ENCODE measurements around the gene URGCP. TPM values are rescaled to one million over a fixed set of nuclear protein-coding genes. Genes with fewer than 3 reads are reported as not detected.

Gene URGCP
- total and polyA plus RNA-seq, 4 donors = 26.4 to 44.3 (median 35.1) TPM

GRCh38 chr7:43868181-43868580, 38.2 kb downstream of the URGCP start:
- Histone ChIP-seq H3K4me3 (ENCODE audit: low read depth, low read length) (peak overlapping the region; percentile 76), H3K36me3 (ENCODE audit: control insufficient read depth, insufficient read depth, low read length) (peaks cover 16% of the 10 kb centered on the region), H3K27me3 (ENCODE audit: control insufficient read depth, insufficient read depth, low read length) (no peaks in the 10 kb centered on the region), H3K27ac (ENCODE audit: low read depth, low read length) (no peak overlapping the region), H3K4me1 (ENCODE audit: control insufficient read depth, insufficient read depth, low read length) (peaks cover 12% of the 10 kb centered on the region), H3K9me3 (ENCODE audit: control insufficient read depth, insufficient read depth, low read length) (no peaks in the 10 kb centered on the region)
- WGBS (ENCODE audit: insufficient coverage) = 84% methylated on average over 6 of the region's 7 CpGs
- no peak for DNase-seq (ENCODE audit: low read depth in 4 of 6, low spot score in 6 of 6)

- WGBS (ENCODE audit: insufficient coverage) = 92% methylated on average over 3 of the region's 3 CpGs
- no peak for DNase-seq (ENCODE audit: low read depth in 4 of 6, low spot score in 6 of 6)
Measured at GRCh38 chr7:43865277-43865676, 41.1 kb downstream of the URGCP start.

GRCh38 chr7:43864126-43864525, 42.3 kb downstream of the URGCP start:
- peaks cover 16% of the 10 kb centered on the region for H3K36me3 ChIP-seq (ENCODE audit: control insufficient read depth, insufficient read depth, low read length)
- peaks cover 3% of the 10 kb centered on the region for H3K4me1 ChIP-seq (ENCODE audit: control insufficient read depth, insufficient read depth, low read length)
- H3K9me3 ChIP-seq (ENCODE audit: control insufficient read depth, insufficient read depth, low read length) = no peaks in the 10 kb centered on the region
- no peak for DNase-seq (ENCODE audit: low read depth in 4 of 6, low spot score in 6 of 6)
- H3K4me3 ChIP-seq (ENCODE audit: low read depth, low read length) = no peak overlapping the region
- WGBS (ENCODE audit: insufficient coverage) = 100% methylated on average over 1 of the region's 8 CpGs
- no peaks in the 10 kb centered on the region for H3K27me3 ChIP-seq (ENCODE audit: control insufficient read depth, insufficient read depth, low read length)
- H3K27ac ChIP-seq (ENCODE audit: low read depth, low read length) = no peak overlapping the region

More at GRCh38 chr7:43865277-43865676, 41.1 kb downstream of the URGCP start:
- Histone ChIP-seq H3K36me3 (ENCODE audit: control insufficient read depth, insufficient read depth, low read length) (peaks cover 16% of the 10 kb centered on the region), H3K4me1 (ENCODE audit: control insufficient read depth, insufficient read depth, low read length) (peaks cover 8% of the 10 kb centered on the region), H3K4me3 (ENCODE audit: low read depth, low read length) (no peak overlapping the region), H3K9me3 (ENCODE audit: control insufficient read depth, insufficient read depth, low read length) (no peaks in the 10 kb centered on the region), H3K27me3 (ENCODE audit: control insufficient read depth, insufficient read depth, low read length) (no peaks in the 10 kb centered on the region), H3K27ac (ENCODE audit: low read depth, low read length) (no peak overlapping the region)

GRCh38 chr7:43856996-43857395, 49.4 kb downstream of the URGCP start:
- no peaks in the 10 kb centered on the region for H3K36me3 ChIP-seq (ENCODE audit: control insufficient read depth, insufficient read depth, low read length)
- H3K27ac ChIP-seq (ENCODE audit: low read depth, low read length) = no peak overlapping the region
- no peaks in the 10 kb centered on the region for H3K9me3 ChIP-seq (ENCODE audit: control insufficient read depth, insufficient read depth, low read length)
- H3K27me3 ChIP-seq (ENCODE audit: control insufficient read depth, insufficient read depth, low read length) = no peaks in the 10 kb centered on the region
- no peak for DNase-seq (ENCODE audit: low read depth in 4 of 6, low spot score in 6 of 6)
- WGBS (ENCODE audit: insufficient coverage) = 83% methylated on average over 1 of the region's 1 CpG
- H3K4me3 ChIP-seq (ENCODE audit: low read depth, low read length) = no peak overlapping the region
- H3K4me1 ChIP-seq (ENCODE audit: control insufficient read depth, insufficient read depth, low read length) = no peaks in the 10 kb centered on the region

- Histone ChIP-seq H3K9me3 (ENCODE audit: control insufficient read depth, insufficient read depth, low read length) (no peaks in the 10 kb centered on the region), H3K27ac (ENCODE audit: low read depth, low read length) (no peak overlapping the region), H3K4me1 (ENCODE audit: control insufficient read depth, insufficient read depth, low read length) (no peaks in the 10 kb centered on the region), H3K36me3 (ENCODE audit: control insufficient read depth, insufficient read depth, low read length) (no peaks in the 10 kb centered on the region), H3K27me3 (ENCODE audit: control insufficient read depth, insufficient read depth, low read length) (no peaks in the 10 kb centered on the region), H3K4me3 (ENCODE audit: low read depth, low read length) (no peak overlapping the region)
- 95% methylated on average over 4 of the region's 4 CpGs for WGBS (ENCODE audit: insufficient coverage)
- DNase-seq (ENCODE audit: low read depth in 4 of 6, low spot score in 6 of 6) = no peak
Measured at GRCh38 chr7:43856316-43856715, 50.1 kb downstream of the URGCP start.

GRCh38 chr7:43855176-43855575, 51.2 kb downstream of the URGCP start:
- DNase-seq (ENCODE audit: low read depth in 4 of 6, low spot score in 6 of 6) = no peak
- Histone ChIP-seq H3K27me3 (ENCODE audit: control insufficient read depth, insufficient read depth, low read length) (no peaks in the 10 kb centered on the region), H3K9me3 (ENCODE audit: control insufficient read depth, insufficient read depth, low read length) (no peaks in the 10 kb centered on the region), H3K27ac (ENCODE audit: low read depth, low read length) (no peak overlapping the region), H3K36me3 (ENCODE audit: control insufficient read depth, insufficient read depth, low read length) (no peaks in the 10 kb centered on the region), H3K4me3 (ENCODE audit: low read depth, low read length) (no peak overlapping the region), H3K4me1 (ENCODE audit: control insufficient read depth, insufficient read depth, low read length) (no peaks in the 10 kb centered on the region)

GRCh38 chr7:43851805-43852204, 54.6 kb downstream of the URGCP start:
- Histone ChIP-seq H3K36me3 (ENCODE audit: control insufficient read depth, insufficient read depth, low read length) (no peaks in the 10 kb centered on the region), H3K4me1 (ENCODE audit: control insufficient read depth, insufficient read depth, low read length) (no peaks in the 10 kb centered on the region), H3K4me3 (ENCODE audit: low read depth, low read length) (no peak overlapping the region), H3K27me3 (ENCODE audit: control insufficient read depth, insufficient read depth, low read length) (no peaks in the 10 kb centered on the region), H3K9me3 (ENCODE audit: control insufficient read depth, insufficient read depth, low read length) (no peaks in the 10 kb centered on the region), H3K27ac (ENCODE audit: low read depth, low read length) (no peak overlapping the region)
- no CpG with 5 or more reads among the region's 2 CpGs for WGBS (ENCODE audit: insufficient coverage)
- no peak for DNase-seq (ENCODE audit: low read depth in 4 of 6, low spot score in 6 of 6)

- Histone ChIP-seq H3K36me3 (ENCODE audit: control insufficient read depth, insufficient read depth, low read length) (no peaks in the 10 kb centered on the region), H3K9me3 (ENCODE audit: control insufficient read depth, insufficient read depth, low read length) (no peaks in the 10 kb centered on the region), H3K4me1 (ENCODE audit: control insufficient read depth, insufficient read depth, low read length) (no peaks in the 10 kb centered on the region), H3K27ac (ENCODE audit: low read depth, low read length) (no peak overlapping the region), H3K27me3 (ENCODE audit: control insufficient read depth, insufficient read depth, low read length) (no peaks in the 10 kb centered on the region), H3K4me3 (ENCODE audit: low read depth, low read length) (no peak overlapping the region)
- DNase-seq (ENCODE audit: low read depth in 4 of 6, low spot score in 6 of 6) = no peak
- 100% methylated on average over 2 of the region's 5 CpGs for WGBS (ENCODE audit: insufficient coverage)
Measured at GRCh38 chr7:43850348-43851116, 55.9 kb downstream of the URGCP start.

GRCh38 chr7:43849047-43849446, 57.3 kb downstream of the URGCP start:
- Histone ChIP-seq H3K27ac (ENCODE audit: low read depth, low read length) (no peak overlapping the region), H3K4me1 (ENCODE audit: control insufficient read depth, insufficient read depth, low read length) (no peaks in the 10 kb centered on the region), H3K9me3 (ENCODE audit: control insufficient read depth, insufficient read depth, low read length) (no peaks in the 10 kb centered on the region), H3K4me3 (ENCODE audit: low read depth, low read length) (no peak overlapping the region), H3K36me3 (ENCODE audit: control insufficient read depth, insufficient read depth, low read length) (no peaks in the 10 kb centered on the region), H3K27me3 (ENCODE audit: control insufficient read depth, insufficient read depth, low read length) (no peaks in the 10 kb centered on the region)
- 20% methylated on average over 1 of the region's 2 CpGs for WGBS (ENCODE audit: insufficient coverage)
- DNase-seq (ENCODE audit: low read depth in 4 of 6, low spot score in 6 of 6) = no peak

- H3K27ac ChIP-seq (ENCODE audit: low read depth, low read length) = no peak overlapping the region
- 85% methylated on average over 1 of the region's 4 CpGs for WGBS (ENCODE audit: insufficient coverage)
- DNase-seq (ENCODE audit: low read depth in 4 of 6, low spot score in 6 of 6) = no peak
- H3K27me3 ChIP-seq (ENCODE audit: control insufficient read depth, insufficient read depth, low read length) = no peaks in the 10 kb centered on the region
- no peak overlapping the region for H3K4me3 ChIP-seq (ENCODE audit: low read depth, low read length)
- no peaks in the 10 kb centered on the region for H3K4me1 ChIP-seq (ENCODE audit: control insufficient read depth, insufficient read depth, low read length)
- no peaks in the 10 kb centered on the region for H3K36me3 ChIP-seq (ENCODE audit: control insufficient read depth, insufficient read depth, low read length)
- no peaks in the 10 kb centered on the region for H3K9me3 ChIP-seq (ENCODE audit: control insufficient read depth, insufficient read depth, low read length)
Measured at GRCh38 chr7:43847496-43847895, 58.9 kb downstream of the URGCP start.

Data from spinal cord (tissue), 10 donors.